Right atrium auricular region (tissue), 2 donors: ENCODE measurements around the gene COBL. TPM values are rescaled to one million over a fixed set of nuclear protein-coding genes. Genes with fewer than 3 reads are reported as not detected.

Source experiments
- DNase-seq: peaks from one replicate; pipeline ENCODE4 v3.0.0-alpha.2; 2019; ENCODE audit warnings: low spot score
- H3K27ac ChIP-seq, 2 donors: fragments of 200-600 bp; sonication (generic); 1 replicate in 1 of 2; 2 replicates in 1 of 2; pipeline ENCODE4 v1.5.1; 2016 to 2019
- H3K27me3 ChIP-seq, 2 donors: fragments of 200-600 bp; sonication (generic); one replicate each; pipeline versions ENCODE4 v1.5.1 to v1.6.0; 2017 to 2019
- H3K36me3 ChIP-seq: fragments of 200-600 bp; sonication (generic); one replicate; pipeline ENCODE4 v1.5.1; 2016
- H3K4me1 ChIP-seq, 2 donors: fragments of 200-600 bp; sonication (generic); one replicate each; pipeline versions ENCODE4 v1.5.1 to v1.6.0; 2017 to 2019
- H3K4me3 ChIP-seq, 2 donors: fragments of 200-600 bp; sonication (generic); 1 replicate in 1 of 2; 2 replicates in 1 of 2; pipeline ENCODE4 v1.5.1; 2017 to 2019; ENCODE audit warnings: mild to moderate bottlenecking in 1 of 2, moderate library complexity in 1 of 2
- H3K9me3 ChIP-seq, 2 donors: fragments of 200-600 bp; sonication (generic); one replicate each; pipeline ENCODE4 v1.5.1; 2019
- CTCF ChIP-seq, 2 donors: fragments of 200-600 bp; sonication (generic); IDR thresholded peaks; one replicate each; pipeline ENCODE4 v1.5.1; 2019; ENCODE audit warnings: antibody characterized with exemption in 2 of 2
- total RNA-seq, 2 donors: library from RNA; depleted of rRNA; stranded (reverse); fragments of >200 nt; gene quantifications; one replicate each; pipeline ENCODE4 v1.1.0, GENCODE V29; 2016

The COBL gene
- total RNA-seq, 2 donors from 2014 or later, result 26.3 to 31.4 TPM

DNA sequence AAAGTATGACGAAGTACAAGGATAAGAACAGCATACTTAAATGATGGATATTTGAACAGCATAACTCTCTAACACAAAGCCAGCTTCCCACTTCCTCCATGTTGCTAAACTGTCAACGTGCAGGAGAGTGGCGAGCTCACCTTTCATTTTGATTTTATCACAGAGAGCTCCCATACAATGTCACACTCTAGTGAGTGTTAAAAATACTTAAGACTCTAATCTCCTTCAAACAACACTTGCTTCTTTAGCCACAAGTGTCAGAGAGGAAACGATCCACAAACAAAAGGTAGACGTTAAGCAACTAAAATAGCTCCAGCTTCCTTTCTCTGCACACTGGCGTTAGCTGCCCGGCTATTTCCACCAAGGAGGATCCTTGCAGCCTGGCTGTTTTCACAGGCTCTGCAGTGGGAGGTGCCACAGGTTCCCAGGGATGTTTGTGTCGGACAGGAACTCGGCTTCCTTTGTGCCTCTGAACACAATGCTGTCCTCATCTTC, 194.6 kb downstream of the COBL start:
- H3K27ac ChIP-seq, result peak overlapping the region; percentile 52 to 60
- TF ChIP-seq CTCF (IDR thresholded peaks at IDR 0.05), result peak in 1 of 2 donors; percentile 13
- peak; percentile 58 for DNase-seq

DNA sequence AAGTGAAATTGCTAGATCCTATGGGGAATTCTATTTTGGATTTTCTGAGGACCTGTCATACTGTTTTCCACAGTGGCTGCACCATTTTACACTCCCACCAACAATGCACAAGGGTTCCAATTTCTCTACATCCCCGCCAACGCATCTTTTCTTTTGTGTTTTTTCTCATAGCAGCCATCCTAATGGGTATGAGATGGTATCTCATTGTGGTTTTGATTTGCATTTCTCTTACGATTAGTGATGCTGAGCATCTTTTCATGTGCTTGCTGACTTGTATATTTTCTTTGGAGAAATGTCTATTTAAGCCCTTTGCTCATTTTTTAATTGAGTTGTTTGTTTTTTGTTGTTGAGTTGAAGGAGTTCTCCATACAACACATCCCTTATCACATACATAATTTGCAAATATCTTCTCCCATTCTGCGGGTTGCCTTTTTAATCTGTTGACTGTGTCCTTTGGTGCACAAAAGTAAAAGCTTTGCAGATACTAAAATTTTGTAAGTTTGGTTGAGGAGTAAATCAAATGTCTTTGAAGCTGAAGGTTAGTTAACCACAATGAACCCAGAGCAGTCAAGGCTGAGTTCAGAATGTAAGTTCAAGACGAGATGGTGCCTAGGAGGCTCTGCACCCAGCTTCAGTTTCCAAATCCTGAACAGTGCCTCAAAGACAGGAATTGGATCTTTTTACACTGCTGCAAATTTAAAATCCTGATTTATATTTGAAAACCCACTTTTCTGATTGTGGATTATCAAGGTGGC, 195.4 kb downstream of the COBL start:
- DNase-seq, result no peak
- H3K27ac ChIP-seq, result peak overlapping the region; percentile 52 to 60
- H3K4me1 ChIP-seq, result peaks cover 0 to 26% of the 10 kb centered on the region in 2 donors
- no peaks in the 10 kb centered on the region for H3K36me3 ChIP-seq
- H3K9me3 ChIP-seq, result peaks cover 0 to 1% of the 10 kb centered on the region in 2 donors
- no peak for TF ChIP-seq CTCF (IDR thresholded peaks at IDR 0.05)
- no peak overlapping the region for H3K4me3 ChIP-seq
- no peaks in the 10 kb centered on the region for H3K27me3 ChIP-seq

More for the DNA sequence above, 194.6 kb downstream of the COBL start:
- Histone ChIP-seq H3K4me1 (peaks cover 0 to 26% of the 10 kb centered on the region in 2 donors), H3K9me3 (no peaks in the 10 kb centered on the region), H3K27me3 (no peaks in the 10 kb centered on the region), H3K4me3 (peak overlapping the region in 1 of 2 donors; percentile 0), H3K36me3 (no peaks in the 10 kb centered on the region)

DNA sequence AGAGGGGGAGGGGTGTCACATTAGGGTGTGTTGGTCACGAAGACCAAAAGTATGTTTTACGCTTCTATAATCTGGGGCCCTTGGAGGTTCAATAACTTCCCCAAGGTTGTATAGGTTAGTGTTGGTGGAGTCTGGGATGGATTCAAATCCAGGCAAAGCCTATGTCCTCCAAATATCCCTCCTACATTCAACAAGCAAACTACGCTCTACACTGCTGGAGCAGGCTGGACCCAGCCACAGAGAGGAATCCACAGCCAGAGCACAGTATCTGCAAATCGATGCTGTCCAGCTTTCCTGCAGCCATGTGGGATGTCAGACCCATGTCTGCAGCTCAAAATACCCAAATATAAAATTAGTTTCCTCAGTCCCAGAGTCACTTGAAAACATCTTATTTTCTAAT, 198.0 kb downstream of the COBL start:
- no peak for DNase-seq
- no peak for TF ChIP-seq CTCF (IDR thresholded peaks at IDR 0.05)
- Histone ChIP-seq H3K36me3 (no peaks in the 10 kb centered on the region), H3K9me3 (peaks cover 0 to 7% of the 10 kb centered on the region in 2 donors), H3K4me1 (peaks cover 0 to 15% of the 10 kb centered on the region in 2 donors), H3K27me3 (no peaks in the 10 kb centered on the region), H3K27ac (no peak overlapping the region), H3K4me3 (no peak overlapping the region)

DNA sequence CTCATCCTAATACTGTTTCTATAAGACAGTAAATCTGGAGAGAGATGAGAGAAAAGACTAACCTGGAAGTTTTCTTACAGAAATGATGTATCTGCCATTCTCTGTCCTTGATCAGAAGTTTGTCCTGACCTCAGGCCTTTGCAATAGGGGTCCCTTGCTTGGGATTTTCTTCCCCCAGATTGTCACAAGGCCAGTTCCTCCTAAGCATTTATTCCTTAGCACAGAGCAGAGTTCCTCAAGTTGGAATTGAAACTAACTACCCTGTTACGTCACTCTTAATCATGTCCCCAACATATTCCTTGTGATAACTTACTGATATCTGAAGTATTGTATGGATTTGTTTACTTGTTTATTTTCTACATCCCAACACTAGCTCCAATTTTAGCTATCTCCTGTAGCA, 202.1 kb downstream of the COBL start:
- no peak for TF ChIP-seq CTCF (IDR thresholded peaks at IDR 0.05)
- no peaks in the 10 kb centered on the region for H3K36me3 ChIP-seq
- H3K27me3 ChIP-seq, result no peaks in the 10 kb centered on the region
- no peak for DNase-seq
- no peak overlapping the region for H3K27ac ChIP-seq
- no peaks in the 10 kb centered on the region for H3K4me1 ChIP-seq
- H3K9me3 ChIP-seq, result peaks cover 0 to 7% of the 10 kb centered on the region in 2 donors
- H3K4me3 ChIP-seq, result no peak overlapping the region

- no peaks in the 10 kb centered on the region for H3K27me3 ChIP-seq
- H3K4me1 ChIP-seq, result no peaks in the 10 kb centered on the region
- DNase-seq, result no peak
- H3K36me3 ChIP-seq, result no peaks in the 10 kb centered on the region
- H3K27ac ChIP-seq, result no peak overlapping the region
- no peak for TF ChIP-seq CTCF (IDR thresholded peaks at IDR 0.05)
- H3K4me3 ChIP-seq, result no peak overlapping the region
- peaks cover 0 to 7% of the 10 kb centered on the region in 2 donors for H3K9me3 ChIP-seq
These were observed 202.6 kb downstream of the COBL start for GRCh38 chr7:51113962-51114361.
